Measurements from ENCODE around the gene PAQR3. TPM values are rescaled to one million over a fixed set of nuclear protein-coding genes. Genes with fewer than 3 reads are reported as not detected.

The PAQR3 gene
- total and polyA plus RNA-seq, 2 of the 8 experiments (the other 6 are each of a cell fraction or from before 2014, with no cell fraction given) = 28.9 to 35.2 TPM

DNA sequence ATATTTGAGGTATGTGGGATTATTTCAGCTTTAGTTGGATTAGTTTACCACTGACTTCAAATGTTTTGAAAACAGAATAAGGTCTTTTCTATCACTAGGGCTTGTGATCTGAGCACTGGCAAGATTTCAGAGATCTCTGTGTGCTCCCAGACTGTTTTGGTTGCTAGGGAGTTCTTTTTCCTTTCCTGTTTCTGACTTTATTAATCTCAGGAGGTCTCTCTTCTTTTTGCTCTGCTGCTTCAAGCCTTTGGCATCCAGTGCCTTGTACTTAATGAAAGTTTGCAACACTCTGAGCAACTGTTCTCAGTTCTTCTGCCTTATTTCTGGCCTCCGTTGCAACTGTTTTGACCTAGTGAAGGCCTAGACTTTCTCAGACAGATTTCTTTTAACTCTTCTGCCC lies 32.1 kb upstream of the PAQR3 start (continued):
- TF ChIP-seq CHD7 (IDR thresholded peaks at IDR 0.05; ENCODE audit: insufficient replicate concordance, low read length) = no peak
- no peak for TF ChIP-seq POLR2AphosphoS5 (IDR thresholded peaks at IDR 0.05; ENCODE audit: low read depth, low read length)
- no peak for TF ChIP-seq SP1 (IDR thresholded peaks at IDR 0.05; ENCODE audit: low read depth, low read length)
- no peak for TF ChIP-seq YY1 (IDR thresholded peaks at IDR 0.05; ENCODE audit: low read depth, low read length)

Data from H1 (cell line).